NCI-H2171 treated with DMSO at 0.1 percent for 48 hours (cell line): ENCODE data around the gene MALAT1.
"Not testable (repeated sequence)": the region's sequence is repeated elsewhere in the genome, so short reads cannot be mapped to it uniquely, and the experiment has no call there.

ENCODE experiments used
- DNase-seq: peaks from one replicate; lab custom pipeline; 2025; lab: John Stamatoyannopoulos, UW

The MALAT1 gene

DNA sequence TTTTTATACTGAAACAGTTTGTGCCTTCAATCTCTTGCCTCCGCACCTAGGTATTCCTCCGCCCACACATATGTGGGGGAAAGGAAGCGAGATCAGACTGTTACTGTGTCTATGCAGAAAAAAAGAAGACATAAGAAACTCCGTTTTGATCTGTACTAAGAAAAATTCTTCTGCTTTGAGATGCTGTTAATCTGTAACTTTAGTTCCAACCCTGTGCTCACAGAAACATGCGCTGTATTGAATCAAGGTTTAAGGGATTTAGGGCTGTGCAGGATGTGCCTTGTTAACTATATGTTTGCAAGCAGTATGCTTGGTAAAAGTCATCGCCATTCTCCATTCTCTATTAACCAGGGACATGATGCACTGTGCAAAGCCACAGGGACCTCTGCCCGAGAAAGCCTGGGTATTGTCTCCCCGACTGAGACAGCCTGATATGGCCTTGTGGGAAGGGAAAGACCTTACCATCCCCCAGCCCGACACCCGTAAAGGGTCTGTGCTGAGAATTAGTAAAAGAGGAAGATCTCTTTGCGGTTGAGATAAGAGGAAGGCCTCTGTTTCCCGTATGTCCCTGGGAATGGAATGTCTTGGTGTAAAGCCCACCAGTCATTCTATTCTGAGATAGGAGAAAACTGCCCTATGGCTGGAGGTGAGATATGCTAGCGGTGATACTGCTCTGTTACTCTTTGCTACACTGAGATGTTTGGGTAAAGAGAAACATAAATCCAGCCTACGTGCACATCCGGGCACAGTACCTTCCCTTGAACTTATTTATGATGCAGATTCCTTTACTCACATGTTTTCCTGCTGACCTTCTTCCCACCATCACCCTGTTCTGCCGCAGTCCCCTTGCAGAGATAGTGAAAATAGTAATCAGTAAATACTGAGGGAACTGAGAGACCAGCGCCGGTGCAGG, 24.1 kb downstream of the MALAT1 start:
- not testable (repeated sequence) for DNase-seq

DNA sequence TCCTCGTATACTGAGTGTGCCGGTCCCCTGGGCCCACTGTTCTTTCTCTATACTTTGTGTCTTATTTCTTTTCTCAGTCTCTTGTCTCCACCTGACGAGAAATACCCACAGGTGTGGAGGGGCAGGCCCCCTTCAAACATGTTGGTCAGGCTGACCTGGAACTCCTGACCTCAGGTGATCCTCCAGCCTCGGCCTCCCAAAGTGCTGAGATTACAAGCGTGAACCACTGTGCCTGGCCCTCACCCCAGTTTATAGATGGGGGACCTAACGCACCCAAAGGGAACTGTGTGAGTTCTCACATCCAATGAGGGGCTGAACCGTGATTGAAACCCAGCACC, 24.8 kb downstream of the MALAT1 start:
- DNase-seq, result not testable (repeated sequence)

DNA sequence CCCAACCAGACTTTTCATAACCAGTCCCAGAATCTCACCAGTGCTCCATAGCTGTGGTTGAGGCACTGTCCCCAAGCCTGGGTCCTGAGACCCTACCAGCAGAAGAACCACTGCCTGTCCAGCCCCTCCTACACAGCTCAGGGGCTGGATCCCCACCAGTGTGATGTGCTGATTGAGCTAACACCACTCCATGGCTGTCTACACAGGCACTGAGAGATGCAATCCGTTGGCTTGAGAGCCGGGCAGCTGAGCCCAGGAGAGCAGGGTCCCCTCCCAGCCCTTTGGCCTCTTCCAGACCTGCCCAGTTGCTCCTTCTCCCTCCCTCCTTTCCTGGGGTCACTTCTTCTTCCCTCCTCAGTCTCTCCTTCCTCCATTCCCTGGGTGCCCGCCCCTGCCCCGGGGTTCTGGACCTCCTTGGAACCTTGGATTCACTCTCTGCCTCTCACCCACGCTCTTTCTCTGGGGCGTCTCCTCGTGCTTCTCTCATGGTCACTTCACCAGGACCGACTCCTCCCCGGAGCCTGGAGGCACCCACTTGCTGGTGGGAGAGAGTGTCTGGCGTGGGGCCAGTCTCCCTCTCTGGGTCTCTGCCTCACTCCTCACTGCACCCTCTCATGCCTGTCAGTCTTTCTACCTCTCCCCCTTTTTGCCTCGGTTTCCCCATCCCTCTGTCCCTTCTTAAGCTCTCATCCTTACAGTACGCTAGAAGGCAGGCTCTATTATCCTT, 25.3 kb downstream of the MALAT1 start:
- DNase-seq, result no peak

DNA sequence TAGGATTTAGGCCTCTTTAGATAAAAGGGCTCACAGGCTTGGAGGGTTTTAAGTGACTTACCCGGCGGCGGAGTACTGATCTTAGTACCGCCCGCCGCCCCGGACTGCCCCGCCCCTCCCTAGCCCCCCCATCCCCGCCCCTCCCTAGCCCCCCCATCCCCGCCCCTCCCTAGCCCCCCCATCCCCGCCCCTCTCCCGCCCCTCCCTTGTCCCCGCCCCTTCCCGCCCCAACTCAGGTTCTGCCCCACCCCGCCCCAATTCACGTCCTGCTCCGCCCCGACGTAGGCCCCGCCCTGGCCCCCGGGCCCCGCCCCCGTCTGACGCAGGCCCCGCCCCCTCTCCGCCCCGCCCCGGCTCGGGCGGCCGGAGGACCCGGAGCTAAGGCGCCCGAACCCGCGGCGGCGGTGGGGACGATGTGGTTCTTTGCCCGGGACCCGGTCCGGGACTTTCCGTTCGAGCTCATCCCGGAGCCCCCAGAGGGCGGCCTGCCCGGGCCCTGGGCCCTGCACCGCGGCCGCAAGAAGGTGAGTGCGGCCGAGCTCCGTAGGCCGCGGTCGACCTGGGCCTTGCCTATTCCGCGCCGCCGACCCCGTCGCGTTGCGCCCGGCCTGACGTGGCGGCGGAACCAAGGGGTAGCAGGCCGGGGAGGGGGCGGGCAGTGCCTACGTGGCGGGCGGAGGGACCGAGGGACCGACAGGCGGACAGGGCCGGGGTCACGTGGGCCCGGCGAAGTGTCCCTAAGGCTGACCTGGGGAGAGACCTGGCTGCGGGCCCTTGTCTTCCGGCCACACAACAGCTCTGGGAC, 26.1 kb downstream of the MALAT1 start, which contains the start of gene SCYL1:
SCYL1 (plus strand) TSS at position 343 of the 805 bp plus-strand sequence; CDS start at position 414, 71 bp downstream.
- peak; percentile 54 for DNase-seq

DNA sequence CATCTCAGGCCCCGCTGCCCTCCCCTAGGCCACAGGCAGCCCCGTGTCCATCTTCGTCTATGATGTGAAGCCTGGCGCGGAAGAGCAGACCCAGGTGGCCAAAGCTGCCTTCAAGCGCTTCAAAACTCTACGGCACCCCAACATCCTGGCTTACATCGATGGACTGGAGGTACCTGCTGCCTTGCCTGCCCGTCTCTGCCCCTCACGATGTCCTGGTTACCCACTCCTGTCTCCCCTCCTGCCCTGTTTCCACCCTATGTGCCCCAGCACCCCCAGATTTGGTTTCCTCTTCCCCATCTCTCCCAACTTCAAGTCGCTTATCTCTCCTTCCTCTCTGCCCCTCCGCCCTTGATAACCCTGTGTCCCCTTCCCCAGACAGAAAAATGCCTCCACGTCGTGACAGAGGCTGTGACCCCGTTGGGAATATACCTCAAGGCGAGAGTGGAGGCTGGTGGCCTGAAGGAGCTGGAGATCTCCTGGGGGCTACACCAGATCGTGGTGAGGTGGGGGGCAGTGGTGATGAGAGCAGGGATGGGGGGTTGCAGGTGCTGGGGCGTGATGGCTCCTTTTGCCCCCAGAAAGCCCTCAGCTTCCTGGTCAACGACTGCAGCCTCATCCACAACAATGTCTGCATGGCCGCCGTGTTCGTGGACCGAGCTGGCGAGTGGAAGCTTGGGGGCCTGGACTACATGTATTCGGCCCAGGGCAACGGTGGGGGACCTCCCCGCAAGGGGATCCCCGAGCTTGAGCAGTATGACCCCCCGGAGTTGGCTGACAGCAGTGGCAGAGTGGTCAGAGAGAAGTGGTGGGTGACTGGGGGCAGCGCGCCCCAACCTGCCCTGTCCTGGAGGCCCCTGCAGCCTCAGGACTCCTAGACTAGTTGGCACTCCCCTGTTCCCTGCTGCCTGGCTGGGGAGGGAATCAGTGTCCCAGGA, 27.0 kb downstream of the MALAT1 start:
- DNase-seq, result no peak

DNA sequence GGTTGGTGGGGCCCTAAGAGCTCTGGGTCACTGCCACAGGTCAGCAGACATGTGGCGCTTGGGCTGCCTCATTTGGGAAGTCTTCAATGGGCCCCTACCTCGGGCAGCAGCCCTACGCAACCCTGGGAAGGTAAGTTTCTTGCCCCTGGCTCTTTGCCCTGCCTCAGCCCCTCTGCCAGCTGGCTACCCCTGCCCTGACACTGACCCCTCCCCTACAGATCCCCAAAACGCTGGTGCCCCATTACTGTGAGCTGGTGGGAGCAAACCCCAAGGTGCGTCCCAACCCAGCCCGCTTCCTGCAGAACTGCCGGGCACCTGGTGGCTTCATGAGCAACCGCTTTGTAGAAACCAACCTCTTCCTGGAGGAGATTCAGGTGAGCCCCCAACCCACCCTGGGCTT, 27.9 kb downstream of the MALAT1 start:
- no peak for DNase-seq

DNA sequence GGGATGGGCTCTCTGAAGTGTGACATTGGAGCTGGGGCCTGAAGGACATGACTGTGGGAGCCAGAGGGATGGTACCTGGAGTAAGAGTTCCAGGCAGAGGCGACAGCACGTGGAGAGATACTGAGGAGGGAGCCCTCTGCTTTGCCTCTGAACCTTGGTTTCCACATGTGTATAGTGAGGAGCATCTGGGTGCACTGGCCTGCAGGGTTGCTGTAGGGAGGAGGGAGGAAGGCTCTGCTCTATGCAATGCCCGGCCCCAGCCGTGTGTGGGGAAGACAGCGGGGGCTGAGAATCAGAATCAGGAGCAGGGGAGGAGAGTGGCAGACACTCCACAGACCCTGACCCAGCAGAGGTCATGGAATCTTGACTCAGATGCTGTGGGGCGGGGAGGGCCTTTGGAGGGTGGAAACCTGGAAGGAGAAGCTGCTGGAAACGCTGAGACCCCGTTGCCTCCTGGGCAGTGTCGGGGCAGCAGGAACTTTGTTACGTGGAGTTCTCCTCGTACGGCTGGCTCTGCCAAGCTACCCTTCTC, 30.0 kb downstream of the MALAT1 start:
- no peak for DNase-seq

DNA sequence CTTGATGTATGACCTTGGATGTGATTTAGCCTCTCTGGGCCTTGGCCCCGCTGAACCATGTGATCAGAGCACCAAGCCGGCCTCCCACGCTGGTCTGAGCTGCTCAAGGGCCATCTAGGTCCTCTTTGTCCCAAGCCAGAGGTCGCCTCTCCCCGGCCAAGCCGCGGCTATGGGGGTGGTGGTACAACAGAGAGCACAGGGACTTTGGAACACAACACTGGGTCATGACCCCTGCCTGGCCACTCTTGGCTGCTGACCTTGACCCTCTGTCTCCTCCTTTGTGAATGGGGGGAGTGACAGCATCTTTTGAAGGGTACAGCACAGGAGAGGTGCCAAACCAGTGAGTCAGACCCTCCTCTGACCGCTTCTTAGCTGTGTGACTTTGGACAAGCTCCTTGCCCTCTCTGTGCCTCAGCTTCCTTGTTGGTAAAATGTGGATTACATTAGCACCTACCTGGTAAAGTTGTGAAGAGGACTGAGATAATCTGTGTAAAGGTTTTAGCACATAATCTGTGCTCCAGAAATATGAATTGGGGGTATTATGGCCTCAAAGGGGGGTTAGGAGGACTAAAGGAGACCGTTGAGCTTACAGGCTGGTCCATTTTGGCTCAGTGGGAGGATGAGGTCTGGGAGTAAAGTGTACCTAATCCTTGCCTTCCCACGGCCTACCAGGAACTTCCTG, 30.8 kb downstream of the MALAT1 start:
- DNase-seq, result no peak

DNA sequence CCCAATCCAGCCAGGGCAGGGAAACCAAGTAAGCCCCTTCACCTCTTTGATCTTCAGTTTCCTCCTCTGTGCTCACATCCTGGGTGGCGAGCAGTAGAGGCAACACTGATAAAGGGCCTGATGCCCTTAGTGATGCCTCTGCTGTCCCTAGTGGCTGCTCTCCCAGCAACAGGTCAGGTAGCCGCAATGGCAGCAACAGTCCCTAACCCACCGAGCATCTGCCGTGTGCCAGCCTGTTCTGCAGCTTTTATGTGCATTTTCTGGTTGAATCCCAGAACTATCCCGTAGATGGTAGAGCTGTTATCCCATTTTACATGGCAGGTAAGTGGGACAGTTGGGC, 31.3 kb downstream of the MALAT1 start:
- no peak for DNase-seq

DNA sequence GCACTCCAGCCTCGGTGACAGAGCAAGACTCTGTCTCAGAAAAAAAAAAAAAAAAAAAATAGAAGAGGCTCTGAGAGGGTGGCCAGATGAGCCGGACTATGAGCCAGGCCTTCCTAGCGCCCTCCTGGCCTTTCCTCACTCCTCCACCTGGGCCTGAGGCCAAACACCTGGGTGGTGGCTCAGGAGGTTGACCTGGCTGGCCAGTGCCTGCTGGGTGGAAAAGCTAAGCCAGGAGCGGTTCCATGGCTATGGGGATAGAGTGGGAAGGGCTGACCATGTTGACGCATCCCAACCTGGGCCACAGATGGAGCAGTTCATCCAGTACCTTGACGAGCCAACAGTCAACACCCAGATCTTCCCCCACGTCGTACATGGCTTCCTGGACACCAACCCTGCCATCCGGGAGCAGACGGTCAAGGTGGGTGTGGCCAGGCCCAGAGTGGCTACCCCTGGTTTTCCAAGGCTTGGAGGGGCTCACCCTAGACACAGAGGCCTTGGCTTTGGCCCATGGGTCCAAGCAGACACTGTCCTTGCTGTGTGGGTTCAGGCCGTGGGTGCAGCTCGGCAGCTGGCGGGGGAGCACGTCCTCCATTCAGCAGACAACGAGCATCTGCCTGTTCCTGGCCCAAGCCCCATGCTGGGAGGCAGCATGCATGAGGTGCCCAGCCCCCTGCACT, 33.7 kb downstream of the MALAT1 start:
- no peak for DNase-seq

DNA sequence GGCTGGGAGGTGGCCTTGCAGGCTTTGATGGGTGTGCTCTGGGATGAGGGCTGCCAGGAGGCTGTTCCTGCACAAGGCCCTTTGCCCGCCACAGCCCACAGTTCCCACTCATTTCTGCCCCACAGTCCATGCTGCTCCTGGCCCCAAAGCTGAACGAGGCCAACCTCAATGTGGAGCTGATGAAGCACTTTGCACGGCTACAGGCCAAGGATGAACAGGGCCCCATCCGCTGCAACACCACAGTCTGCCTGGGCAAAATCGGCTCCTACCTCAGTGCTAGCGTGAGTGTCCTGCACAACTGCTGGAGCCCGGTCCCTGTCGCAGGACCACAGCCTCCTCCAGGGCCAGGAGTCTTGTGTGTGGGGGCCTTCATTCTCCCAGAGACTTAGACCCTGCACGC, 36.3 kb downstream of the MALAT1 start:
- no peak for DNase-seq

DNA sequence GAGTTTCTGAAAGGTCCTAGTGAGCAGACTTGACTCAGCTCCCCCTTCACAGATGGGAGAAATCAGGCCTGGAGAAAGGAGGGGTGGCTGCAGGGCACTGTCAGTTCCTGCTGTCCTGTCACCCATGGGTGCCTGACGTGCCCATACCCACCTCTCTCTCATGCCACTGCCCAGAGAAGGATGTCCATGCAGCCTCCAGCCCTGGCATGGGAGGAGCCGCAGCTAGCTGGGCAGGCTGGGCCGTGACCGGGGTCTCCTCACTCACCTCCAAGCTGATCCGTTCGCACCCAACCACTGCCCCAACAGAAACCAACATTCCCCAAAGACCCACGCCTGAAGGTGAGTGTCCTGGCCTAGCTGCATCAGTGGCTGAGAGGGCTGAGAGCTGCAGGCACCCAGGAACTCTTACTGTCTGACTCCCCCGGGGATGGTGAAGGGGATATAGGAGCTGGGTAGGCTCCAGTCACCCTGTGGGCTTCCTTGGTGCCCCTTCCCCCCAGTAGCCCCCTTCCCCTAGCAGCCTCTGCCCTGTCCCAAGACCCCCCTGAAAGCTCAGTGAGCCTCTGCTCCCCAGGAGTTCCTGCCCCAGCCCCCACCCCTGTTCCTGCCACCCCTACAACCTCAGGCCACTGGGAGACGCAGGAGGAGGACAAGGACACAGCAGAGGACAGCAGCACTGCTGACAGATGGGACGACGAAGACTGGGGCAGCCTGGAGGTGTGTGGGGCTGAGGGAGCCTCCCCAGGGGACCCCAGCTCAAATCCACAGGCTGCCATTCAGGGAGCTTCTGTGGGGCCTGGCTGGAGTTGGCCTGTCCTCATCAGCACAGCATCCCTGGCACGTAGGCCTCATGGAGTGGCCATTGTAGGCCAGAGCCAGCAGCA, 37.8 kb downstream of the MALAT1 start:
- peak; percentile 8 for DNase-seq

DNA sequence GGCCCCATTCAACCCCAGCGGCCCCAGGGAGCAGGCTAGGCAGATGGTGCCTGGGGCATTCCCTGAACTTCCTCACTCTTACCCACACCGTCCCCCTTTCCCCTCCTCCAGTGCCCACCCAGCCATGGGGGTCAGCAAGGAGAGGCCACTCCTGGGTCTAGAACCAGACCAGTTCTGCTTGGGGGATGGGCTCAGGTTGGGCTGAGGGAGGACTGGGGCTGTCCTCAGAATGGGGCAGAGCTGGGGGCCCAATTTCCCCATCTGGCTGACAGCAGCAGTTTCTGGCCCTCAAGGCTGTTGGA, 38.4 kb downstream of the MALAT1 start:
- DNase-seq, result no peak

DNA sequence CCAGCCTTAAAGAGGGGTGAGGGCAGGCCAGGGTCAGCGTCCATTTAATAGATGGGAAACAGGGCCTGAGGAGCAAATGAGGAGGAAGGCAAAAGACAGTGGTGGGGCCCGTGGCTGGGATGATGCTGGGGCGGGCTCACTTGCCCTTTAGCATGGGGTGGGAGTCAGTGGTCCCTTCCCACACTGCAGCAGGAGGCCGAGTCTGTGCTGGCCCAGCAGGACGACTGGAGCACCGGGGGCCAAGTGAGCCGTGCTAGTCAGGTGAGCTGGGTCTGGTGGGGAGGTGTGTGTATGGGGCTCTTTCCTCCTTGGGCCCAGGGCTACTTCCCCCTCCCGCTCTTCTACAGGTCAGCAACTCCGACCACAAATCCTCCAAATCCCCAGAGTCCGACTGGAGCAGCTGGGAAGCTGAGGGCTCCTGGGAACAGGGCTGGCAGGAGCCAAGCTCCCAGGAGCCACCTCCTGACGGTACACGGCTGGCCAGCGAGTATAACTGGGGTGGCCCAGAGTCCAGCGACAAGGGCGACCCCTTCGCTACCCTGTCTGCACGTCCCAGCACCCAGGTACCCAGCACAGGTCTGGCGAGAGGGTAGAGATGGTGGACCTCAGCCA, 38.9 kb downstream of the MALAT1 start:
- no peak for DNase-seq

DNA sequence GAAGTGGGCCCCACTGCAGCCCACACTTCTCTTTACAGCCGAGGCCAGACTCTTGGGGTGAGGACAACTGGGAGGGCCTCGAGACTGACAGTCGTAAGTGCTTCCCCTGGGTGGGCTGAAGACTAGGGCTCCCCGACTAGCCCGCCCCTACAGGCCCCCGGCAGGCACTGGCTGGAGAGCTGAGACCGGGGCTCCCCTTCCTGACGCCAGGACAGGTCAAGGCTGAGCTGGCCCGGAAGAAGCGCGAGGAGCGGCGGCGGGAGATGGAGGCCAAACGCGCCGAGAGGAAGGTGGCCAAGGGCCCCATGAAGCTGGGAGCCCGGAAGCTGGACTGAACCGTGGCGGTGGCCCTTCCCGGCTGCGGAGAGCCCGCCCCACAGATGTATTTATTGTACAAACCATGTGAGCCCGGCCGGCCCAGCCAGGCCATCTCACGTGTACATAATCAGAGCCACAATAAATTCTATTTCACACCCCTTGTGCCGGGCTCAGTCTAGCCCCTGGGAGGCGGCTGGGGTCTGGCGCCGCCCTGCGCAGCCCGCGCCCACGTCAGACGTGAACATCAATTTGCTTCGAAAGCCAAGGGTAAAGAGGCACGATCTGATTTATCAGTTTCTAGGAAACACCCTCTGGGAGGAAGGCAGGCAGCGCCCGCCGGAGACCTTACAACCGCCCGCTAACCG, 39.5 kb downstream of the MALAT1 start:
- no peak for DNase-seq

DNA sequence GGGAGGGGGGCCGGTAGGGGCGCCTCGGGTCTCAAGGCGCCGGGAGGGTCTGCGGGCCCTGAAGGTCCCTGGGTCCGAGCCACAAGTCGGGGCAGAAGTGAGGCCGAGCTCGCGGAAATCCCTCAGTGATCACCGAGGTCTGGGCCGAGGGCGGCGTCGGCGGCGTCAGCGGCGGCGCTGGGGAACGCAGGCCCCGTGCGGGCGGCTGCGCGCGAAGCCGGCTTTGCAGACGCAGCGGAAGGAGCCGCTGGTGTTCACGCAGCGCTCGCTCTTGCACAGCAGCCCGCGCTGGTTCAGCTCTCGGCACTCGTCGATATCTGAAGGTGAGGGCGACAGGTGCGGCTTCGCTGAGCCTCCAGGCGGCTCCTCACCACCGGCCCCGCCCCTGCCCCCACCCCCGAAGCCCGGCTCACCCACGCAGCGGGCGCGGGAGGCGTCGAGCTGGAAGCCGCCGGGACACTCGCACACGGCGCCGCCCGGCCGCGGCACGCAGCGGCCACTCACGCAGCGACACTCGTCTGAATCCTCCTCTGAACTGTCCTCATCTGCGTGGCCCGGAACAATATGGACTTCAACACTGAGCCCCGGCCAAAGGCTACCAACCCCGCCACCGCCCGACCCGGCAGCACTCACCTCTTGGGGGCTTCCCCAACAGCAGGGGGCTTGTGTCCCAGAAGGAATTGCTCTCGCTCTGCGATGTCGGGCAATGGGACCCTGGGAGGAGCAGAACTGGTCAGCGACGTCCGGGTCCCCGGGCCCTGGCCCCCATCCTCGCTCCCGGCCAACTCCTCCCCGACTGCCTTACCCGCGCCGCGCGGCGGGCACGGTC, 40.3 kb downstream of the MALAT1 start:
- DNase-seq, result no peak

DNA sequence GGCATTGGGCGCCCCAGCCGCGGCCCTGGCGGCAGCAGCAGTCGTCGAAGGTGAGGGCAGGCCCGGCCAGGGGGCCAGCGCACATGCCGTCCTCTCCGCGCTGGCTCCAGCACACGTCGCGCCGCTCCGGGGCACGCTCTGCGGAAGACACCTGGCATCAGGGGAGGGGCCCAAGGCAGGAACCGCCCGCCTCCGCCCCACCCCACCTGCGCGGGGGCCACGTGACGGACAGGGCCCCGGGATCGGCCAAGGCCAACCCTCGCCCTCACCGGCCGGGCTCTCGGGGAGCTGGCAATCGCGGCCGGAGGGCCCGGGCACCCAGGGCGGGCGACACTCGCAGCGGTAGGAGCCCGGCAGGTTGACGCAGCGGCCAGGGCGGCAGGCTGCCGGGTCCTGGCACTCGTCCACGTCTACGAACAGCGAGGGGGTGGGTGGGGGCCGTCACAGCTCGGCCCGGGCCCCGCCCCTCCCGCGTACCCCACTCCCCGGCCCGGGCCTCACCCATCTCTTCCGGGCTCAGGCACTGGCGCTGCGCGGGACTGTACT, 41.0 kb downstream of the MALAT1 start:
- DNase-seq, result no peak
